ENCODE data around the gene PRR23E.

GRCh38 chr3:127196002-127196401 is 3.1 kb downstream of the PRR23E start:
- TF ChIP-seq CTCF (IDR thresholded peaks at IDR 0.05; ENCODE audit: low read length) (no peak), EZH2 (IDR thresholded peaks at IDR 0.05; ENCODE audit: borderline replicate concordance, low read length) (no peak)

All from OCI-LY1 (cell line).